ENCODE measurements around the gene CRIP2. TPM values are rescaled to one million over a fixed set of nuclear protein-coding genes. Genes with fewer than 3 reads are reported as not detected.

The CRIP2 gene
- polyA plus RNA-seq, 4 donors, result 8.9 to 137 (median 34.6) TPM

DNA sequence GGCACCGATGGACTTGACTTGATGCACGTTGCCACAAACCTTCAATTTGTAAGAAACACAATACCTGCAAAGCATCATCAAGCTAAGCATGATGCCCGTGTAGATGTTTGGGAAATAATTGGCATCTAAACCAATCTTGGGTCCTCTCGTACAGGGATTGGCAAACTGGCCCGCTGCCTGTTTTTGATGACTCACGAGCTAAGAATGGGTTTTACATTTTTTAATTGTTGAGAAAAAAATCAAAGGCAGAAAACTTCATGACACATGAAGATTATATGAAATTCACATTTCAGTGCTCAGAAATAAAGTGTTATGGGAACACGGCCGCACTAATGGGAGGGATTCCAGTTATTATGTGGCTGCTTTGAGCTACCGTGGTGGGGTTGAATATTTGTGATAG is 44.1 kb upstream of the CRIP2 start:
- DNase-seq (no peak), FAIRE-seq (no peak)
- H3K27ac ChIP-seq (ENCODE audit: low read depth in 1 of 3, low read length in 2 of 3), result no peak overlapping the region
- peaks cover 0 to 11% of the 10 kb centered on the region in 2 donors for H3K9me3 ChIP-seq (ENCODE audit: control insufficient read depth in 2 of 2, insufficient read depth in 1 of 2, low read depth in 1 of 2, low read length in 1 of 2)
- 74 to 77% (median 76%) methylated on average over 9 of the region's 9 CpGs for WGBS, 3 donors
- H3K4me1 ChIP-seq (ENCODE audit: control insufficient read depth in 3 of 3, insufficient read depth in 2 of 3, low read depth in 1 of 3, low read length in 2 of 3), result no peaks in the 10 kb centered on the region
- H3K27me3 ChIP-seq (ENCODE audit: control insufficient read depth in 3 of 3, insufficient read depth in 3 of 3, low read length in 3 of 3), result no peaks in the 10 kb centered on the region
- H3K36me3 ChIP-seq (ENCODE audit: control insufficient read depth in 3 of 3, insufficient read depth in 2 of 3, low read depth in 1 of 3, low read length in 3 of 3), result peaks cover 0 to 32% (median 0%) of the 10 kb centered on the region in 3 donors
- no peak overlapping the region for H3K4me3 ChIP-seq (ENCODE audit: low read depth in 1 of 3, low read length in 3 of 3)

DNA sequence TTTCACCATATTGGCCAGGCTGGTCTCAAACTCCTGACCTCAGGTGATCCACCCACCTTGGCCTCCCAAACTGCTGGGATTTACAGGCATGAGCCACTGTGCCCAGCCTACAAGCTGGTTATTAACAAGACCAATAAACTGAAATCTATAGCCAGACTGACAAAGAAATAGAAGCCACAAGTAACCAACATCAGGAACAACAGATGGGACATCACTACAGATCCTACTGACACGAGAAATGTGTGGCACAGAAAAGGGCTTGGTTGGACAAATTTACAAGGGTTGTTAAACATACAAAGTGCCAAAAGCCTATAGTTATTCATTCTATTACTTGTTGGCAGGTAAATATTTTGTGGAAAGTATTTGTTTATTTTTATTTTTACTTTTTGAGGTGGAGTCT is 43.4 kb upstream of the CRIP2 start:
- DNase-seq (no peak), FAIRE-seq (no peak)
- H3K27me3 ChIP-seq (ENCODE audit: control insufficient read depth in 3 of 3, insufficient read depth in 3 of 3, low read length in 3 of 3), result no peaks in the 10 kb centered on the region
- no peaks in the 10 kb centered on the region for H3K4me1 ChIP-seq (ENCODE audit: control insufficient read depth in 3 of 3, insufficient read depth in 2 of 3, low read depth in 1 of 3, low read length in 2 of 3)
- peaks cover 0 to 28% (median 0%) of the 10 kb centered on the region in 3 donors for H3K36me3 ChIP-seq (ENCODE audit: control insufficient read depth in 3 of 3, insufficient read depth in 2 of 3, low read depth in 1 of 3, low read length in 3 of 3)
- 88 to 100% (median 98%) methylated on average over 1 of the region's 1 CpG for WGBS, 3 donors
- no peak overlapping the region for H3K27ac ChIP-seq (ENCODE audit: low read depth in 1 of 3, low read length in 2 of 3)
- H3K9me3 ChIP-seq (ENCODE audit: control insufficient read depth in 2 of 2, insufficient read depth in 1 of 2, low read depth in 1 of 2, low read length in 1 of 2), result peaks cover 0 to 11% of the 10 kb centered on the region in 2 donors
- H3K4me3 ChIP-seq (ENCODE audit: low read depth in 1 of 3, low read length in 3 of 3), result no peak overlapping the region

DNA sequence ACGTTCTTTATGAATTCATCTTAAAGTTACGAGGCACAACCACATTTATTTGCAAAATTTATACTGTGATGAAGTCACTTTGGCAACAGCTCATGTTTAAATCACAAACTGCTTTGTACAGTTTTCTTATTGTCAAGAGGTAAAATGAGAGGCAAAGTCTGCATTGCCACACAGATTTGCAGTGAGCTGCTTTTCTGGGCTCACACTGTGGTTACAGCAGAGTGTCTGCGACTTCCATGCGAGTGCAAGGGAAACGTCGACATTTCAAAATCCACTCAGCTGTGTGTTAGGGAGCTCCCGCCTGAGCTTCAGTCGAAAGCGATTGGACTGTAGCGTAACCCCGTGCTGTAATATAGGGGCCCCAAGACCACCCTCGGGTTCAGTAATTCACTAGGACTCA is 42.0 kb upstream of the CRIP2 start:
- WGBS, 3 donors, result 92 to 94% (median 92%) methylated on average over 12 of the region's 12 CpGs
- no peak for FAIRE-seq
- H3K9me3 ChIP-seq (ENCODE audit: control insufficient read depth in 2 of 2, insufficient read depth in 1 of 2, low read depth in 1 of 2, low read length in 1 of 2), result peaks cover 0 to 3% of the 10 kb centered on the region in 2 donors

DNA sequence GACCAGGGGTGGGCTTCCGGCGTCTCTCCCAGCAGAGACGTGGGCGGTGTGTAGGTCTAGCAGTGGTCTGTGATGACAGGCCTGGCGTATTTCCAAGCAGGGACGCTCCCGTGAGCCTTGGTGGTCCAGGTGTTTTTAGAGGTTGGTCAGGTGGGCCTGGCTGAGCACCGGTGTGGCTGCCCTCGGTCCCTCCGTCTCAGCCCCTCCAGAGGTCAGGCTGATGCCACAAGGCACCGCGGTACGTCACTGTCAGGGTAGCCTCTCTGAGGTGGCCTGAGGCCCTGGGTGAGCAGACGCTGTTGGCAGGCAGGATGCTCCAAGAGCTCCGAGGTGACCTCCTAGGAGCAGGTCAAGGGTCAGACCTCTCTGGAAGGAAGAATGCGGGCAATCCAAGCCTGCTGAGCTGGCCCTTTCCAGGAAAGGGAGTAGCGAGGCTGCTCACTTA is 41.4 kb upstream of the CRIP2 start:
- Histone ChIP-seq H3K27me3 (ENCODE audit: control insufficient read depth in 3 of 3, insufficient read depth in 3 of 3, low read length in 3 of 3) (no peaks in the 10 kb centered on the region), H3K36me3 (ENCODE audit: control insufficient read depth in 3 of 3, insufficient read depth in 2 of 3, low read depth in 1 of 3, low read length in 3 of 3) (peaks cover 0 to 26% (median 0%) of the 10 kb centered on the region in 3 donors), H3K4me1 (ENCODE audit: control insufficient read depth in 3 of 3, insufficient read depth in 2 of 3, low read depth in 1 of 3, low read length in 2 of 3) (no peaks in the 10 kb centered on the region), H3K4me3 (ENCODE audit: low read depth in 1 of 3, low read length in 3 of 3) (no peak overlapping the region), H3K27ac (ENCODE audit: low read depth in 1 of 3, low read length in 2 of 3) (no peak overlapping the region), H3K9me3 (ENCODE audit: control insufficient read depth in 2 of 2, insufficient read depth in 1 of 2, low read depth in 1 of 2, low read length in 1 of 2) (peaks cover 0 to 3% of the 10 kb centered on the region in 2 donors)
- 87 to 89% (median 87%) methylated on average over 14 to 17 of the region's 17 CpGs for WGBS, 3 donors
- DNase-seq, result no peak
- no peak for FAIRE-seq

More for the DNA sequence above, 42.0 kb upstream of the CRIP2 start:
- Histone ChIP-seq H3K36me3 (ENCODE audit: control insufficient read depth in 3 of 3, insufficient read depth in 2 of 3, low read depth in 1 of 3, low read length in 3 of 3) (peaks cover 0 to 25% (median 0%) of the 10 kb centered on the region in 3 donors), H3K4me1 (ENCODE audit: control insufficient read depth in 3 of 3, insufficient read depth in 2 of 3, low read depth in 1 of 3, low read length in 2 of 3) (no peaks in the 10 kb centered on the region), H3K4me3 (ENCODE audit: low read depth in 1 of 3, low read length in 3 of 3) (no peak overlapping the region), H3K27me3 (ENCODE audit: control insufficient read depth in 3 of 3, insufficient read depth in 3 of 3, low read length in 3 of 3) (no peaks in the 10 kb centered on the region), H3K27ac (ENCODE audit: low read depth in 1 of 3, low read length in 2 of 3) (no peak overlapping the region)
- no peak for DNase-seq

DNA sequence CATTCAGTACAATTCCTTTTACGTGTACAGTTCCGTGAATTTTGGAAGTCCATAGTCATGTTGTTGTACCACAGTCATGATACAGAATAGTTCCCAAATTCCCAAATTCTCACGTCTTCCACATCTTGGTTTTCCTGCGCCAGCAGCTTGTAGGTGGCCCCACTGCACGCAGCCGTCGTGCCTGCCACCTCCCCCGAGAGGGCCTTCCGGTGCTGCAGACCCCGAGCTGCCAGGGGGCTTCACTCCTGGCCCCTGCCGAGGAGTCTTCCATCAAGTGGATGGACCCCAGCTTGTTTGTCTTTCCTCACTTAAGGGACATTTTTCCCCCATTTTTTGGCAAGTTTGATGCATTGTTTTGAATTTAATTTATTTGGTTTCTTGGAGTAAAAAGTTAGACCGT is 38.2 kb upstream of the CRIP2 start:
- no peaks in the 10 kb centered on the region for H3K27me3 ChIP-seq (ENCODE audit: control insufficient read depth in 3 of 3, insufficient read depth in 3 of 3, low read length in 3 of 3)
- FAIRE-seq, result no peak
- H3K4me1 ChIP-seq (ENCODE audit: control insufficient read depth in 3 of 3, insufficient read depth in 2 of 3, low read depth in 1 of 3, low read length in 2 of 3), result no peaks in the 10 kb centered on the region
- no peaks in the 10 kb centered on the region for H3K9me3 ChIP-seq (ENCODE audit: control insufficient read depth in 2 of 2, insufficient read depth in 1 of 2, low read depth in 1 of 2, low read length in 1 of 2)
- 87 to 95% (median 92%) methylated on average over 12 of the region's 12 CpGs for WGBS, 3 donors
- DNase-seq, result no peak
- H3K27ac ChIP-seq (ENCODE audit: low read depth in 1 of 3, low read length in 2 of 3), result no peak overlapping the region
- no peak overlapping the region for H3K4me3 ChIP-seq (ENCODE audit: low read depth in 1 of 3, low read length in 3 of 3)
- H3K36me3 ChIP-seq (ENCODE audit: control insufficient read depth in 3 of 3, insufficient read depth in 2 of 3, low read depth in 1 of 3, low read length in 3 of 3), result peaks cover 0 to 39% (median 0%) of the 10 kb centered on the region in 3 donors

DNA sequence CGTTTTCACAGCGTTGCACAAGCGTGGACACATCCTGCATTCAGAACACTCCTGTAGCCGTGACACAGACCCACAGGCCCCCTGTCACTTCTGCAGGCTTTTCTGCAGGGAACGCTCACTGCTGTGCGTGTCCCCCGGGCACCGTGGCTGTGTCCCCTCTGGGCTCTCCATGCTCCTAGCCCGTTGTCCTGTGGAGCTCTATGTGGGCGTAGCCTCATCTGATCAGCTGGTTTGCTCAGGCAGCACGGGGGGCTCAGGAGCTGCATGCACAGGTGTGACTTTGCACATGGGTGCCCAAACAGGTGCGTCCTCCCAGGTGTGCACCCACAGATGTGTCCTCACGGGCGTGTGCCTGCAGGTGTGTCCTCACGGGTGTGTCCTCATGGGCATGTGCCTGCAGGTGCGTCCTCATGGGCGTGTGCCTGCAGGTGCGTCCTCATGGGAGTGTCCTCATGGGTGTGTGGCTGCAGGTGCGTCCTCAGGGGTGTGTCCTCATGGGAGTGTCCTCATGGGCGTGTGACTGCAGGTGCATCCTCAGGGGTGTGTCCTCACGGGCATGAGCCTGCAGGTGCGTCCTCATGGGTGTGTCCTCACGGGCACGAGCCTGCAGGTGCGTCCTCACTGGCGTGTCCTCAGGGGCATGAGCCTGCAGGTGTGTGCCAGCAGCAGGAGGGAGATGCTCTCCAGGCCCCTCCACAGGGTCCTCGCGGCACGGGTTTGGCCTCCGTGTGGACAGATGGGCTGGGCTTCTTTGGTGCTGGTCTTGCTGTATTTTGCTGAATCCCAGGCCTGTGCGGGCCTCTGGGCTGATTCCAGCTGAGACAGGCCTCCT is 37.5 kb upstream of the CRIP2 start:
- H3K9me3 ChIP-seq (ENCODE audit: control insufficient read depth in 2 of 2, insufficient read depth in 1 of 2, low read depth in 1 of 2, low read length in 1 of 2), result no peaks in the 10 kb centered on the region
- 59 to 76% (median 71%) methylated on average over 28 to 31 of the region's 31 CpGs for WGBS, 3 donors
- DNase-seq (peak; percentile 38 to 53), FAIRE-seq (no peak)
- no peak overlapping the region for H3K27ac ChIP-seq (ENCODE audit: low read depth in 1 of 3, low read length in 2 of 3)
- no peaks in the 10 kb centered on the region for H3K4me1 ChIP-seq (ENCODE audit: control insufficient read depth in 3 of 3, insufficient read depth in 2 of 3, low read depth in 1 of 3, low read length in 2 of 3)
- peaks cover 0 to 40% (median 0%) of the 10 kb centered on the region in 3 donors for H3K36me3 ChIP-seq (ENCODE audit: control insufficient read depth in 3 of 3, insufficient read depth in 2 of 3, low read depth in 1 of 3, low read length in 3 of 3)
- no peaks in the 10 kb centered on the region for H3K27me3 ChIP-seq (ENCODE audit: control insufficient read depth in 3 of 3, insufficient read depth in 3 of 3, low read length in 3 of 3)
- H3K4me3 ChIP-seq (ENCODE audit: low read depth in 1 of 3, low read length in 3 of 3), result no peak overlapping the region

DNA sequence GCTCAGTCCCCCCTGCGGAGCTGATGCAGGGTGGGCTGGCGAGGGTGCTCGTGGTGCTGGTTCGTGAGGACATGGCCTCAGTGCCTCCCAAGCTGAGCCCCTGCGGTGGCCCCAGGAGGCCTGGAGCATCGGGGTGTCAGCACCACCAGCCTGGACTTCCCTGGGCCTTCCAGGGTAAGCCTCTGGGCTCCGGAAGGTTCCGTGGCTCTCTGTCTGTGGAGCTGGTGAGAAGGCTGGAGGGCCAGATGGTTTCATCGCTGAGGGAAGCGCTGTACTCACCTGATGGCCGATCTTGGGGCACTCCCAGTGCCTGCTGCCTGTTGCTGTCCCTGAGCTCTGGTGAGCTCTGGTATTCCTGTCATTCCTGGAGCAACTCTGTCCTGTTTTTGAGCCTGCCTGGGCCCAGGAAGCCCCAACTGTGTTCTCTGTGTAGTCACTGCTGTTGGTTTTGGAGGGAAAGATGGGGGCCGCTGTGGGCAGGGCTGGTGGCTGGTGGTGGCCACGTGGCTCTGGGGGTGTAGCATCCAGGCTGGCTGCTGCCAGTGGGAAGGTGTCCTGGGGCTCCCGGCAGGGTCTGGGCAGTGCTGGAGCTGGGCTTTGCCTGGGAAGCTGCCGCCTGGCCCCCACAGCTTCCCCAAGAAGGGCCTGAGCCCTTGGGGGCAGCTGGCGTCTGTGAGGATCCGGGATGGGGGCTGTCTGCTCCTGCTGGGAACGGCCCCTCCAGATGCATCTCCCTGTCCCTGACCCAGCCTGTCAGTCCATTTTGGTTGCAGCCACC is 36.7 kb upstream of the CRIP2 start:
- Histone ChIP-seq H3K27me3 (ENCODE audit: control insufficient read depth in 3 of 3, insufficient read depth in 3 of 3, low read length in 3 of 3) (no peaks in the 10 kb centered on the region), H3K9me3 (ENCODE audit: control insufficient read depth in 2 of 2, insufficient read depth in 1 of 2, low read depth in 1 of 2, low read length in 1 of 2) (no peaks in the 10 kb centered on the region), H3K4me3 (ENCODE audit: low read depth in 1 of 3, low read length in 3 of 3) (no peak overlapping the region), H3K4me1 (ENCODE audit: control insufficient read depth in 3 of 3, insufficient read depth in 2 of 3, low read depth in 1 of 3, low read length in 2 of 3) (no peaks in the 10 kb centered on the region), H3K27ac (ENCODE audit: low read depth in 1 of 3, low read length in 2 of 3) (no peak overlapping the region), H3K36me3 (ENCODE audit: control insufficient read depth in 3 of 3, insufficient read depth in 2 of 3, low read depth in 1 of 3, low read length in 3 of 3) (peaks cover 0 to 49% (median 0%) of the 10 kb centered on the region in 3 donors)
- no peak for FAIRE-seq
- WGBS, 3 donors, result 92 to 97% (median 96%) methylated on average over 16 to 18 of the region's 18 CpGs
- no peak for DNase-seq

DNA sequence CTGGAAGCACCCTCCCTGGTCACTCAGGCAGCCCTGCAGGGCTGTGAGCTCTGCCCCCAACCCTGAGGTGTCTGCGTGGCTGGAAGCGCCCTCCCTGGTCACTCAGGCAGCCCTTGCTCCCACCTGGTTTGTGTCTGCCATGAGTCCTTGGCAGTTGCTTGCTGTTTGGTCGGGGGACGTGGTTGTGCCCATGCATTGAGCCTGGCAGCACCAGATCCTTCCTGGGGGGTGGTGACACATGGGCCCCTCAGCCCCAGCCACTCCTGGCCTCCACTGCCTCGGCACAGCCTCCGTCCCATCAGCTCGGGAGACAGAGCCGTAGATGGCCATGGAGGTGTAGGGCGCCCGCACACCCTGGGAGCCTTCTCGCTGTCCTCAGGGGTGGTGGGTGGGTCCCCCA is 35.4 kb upstream of the CRIP2 start:
- Histone ChIP-seq H3K27me3 (ENCODE audit: control insufficient read depth in 3 of 3, insufficient read depth in 3 of 3, low read length in 3 of 3) (no peaks in the 10 kb centered on the region), H3K4me3 (ENCODE audit: low read depth in 1 of 3, low read length in 3 of 3) (no peak overlapping the region), H3K27ac (ENCODE audit: low read depth in 1 of 3, low read length in 2 of 3) (no peak overlapping the region), H3K36me3 (ENCODE audit: control insufficient read depth in 3 of 3, insufficient read depth in 2 of 3, low read depth in 1 of 3, low read length in 3 of 3) (peaks cover 0 to 54% (median 0%) of the 10 kb centered on the region in 3 donors), H3K4me1 (ENCODE audit: control insufficient read depth in 3 of 3, insufficient read depth in 2 of 3, low read depth in 1 of 3, low read length in 2 of 3) (no peaks in the 10 kb centered on the region), H3K9me3 (ENCODE audit: control insufficient read depth in 2 of 2, insufficient read depth in 1 of 2, low read depth in 1 of 2, low read length in 1 of 2) (no peaks in the 10 kb centered on the region)
- FAIRE-seq (no peak), DNase-seq (no peak)
- WGBS, 3 donors, result 91 to 98% (median 93%) methylated on average over 11 of the region's 11 CpGs

All from small intestine (tissue), 7 donors.